Ascending aorta (tissue), 2 donors: Measurements from ENCODE around the gene PPFIA2. TPM values are rescaled to one million over a fixed set of nuclear protein-coding genes. Genes with fewer than 3 reads are reported as not detected.

Source experiments
- DNase-seq, 2 donors: peaks; one replicate each; pipeline ENCODE4 v3.0.0-alpha.2; 2019; ENCODE audit warnings: low spot score in 2 of 2
- H3K27ac ChIP-seq, 2 donors: fragments of 200-600 bp; sonication (generic); one replicate each; pipeline ENCODE4 v1.5.1; 2016 to 2017; ENCODE audit warnings: mild to moderate bottlenecking in 1 of 2
- H3K27me3 ChIP-seq: fragments of 200-600 bp; sonication (generic); one replicate; pipeline ENCODE4 v1.5.1; 2017
- H3K36me3 ChIP-seq, 2 donors: fragments of 200-600 bp; sonication (generic); one replicate each; pipeline ENCODE4 v1.5.1; 2016
- H3K4me1 ChIP-seq, 2 donors: fragments of 200-600 bp; sonication (generic); one replicate each; pipeline ENCODE4 v1.5.1; 2016 to 2017; ENCODE audit warnings: mild to moderate bottlenecking in 1 of 2
- H3K4me3 ChIP-seq, 2 donors: fragments of 200-600 bp; sonication (generic); one replicate each; pipeline ENCODE4 v1.5.1; 2016 to 2017; ENCODE audit warnings: mild to moderate bottlenecking in 1 of 2
- H3K9me3 ChIP-seq, 2 donors: fragments of 200-600 bp; sonication (generic); one replicate each; pipeline ENCODE4 v1.5.1; 2016
- CTCF ChIP-seq, 3 experiments: fragments of 200-600 bp in 2 of 3; fragments of 450-650 bp in 1 of 3; sonication (generic) in 2 of 3; IDR thresholded peaks; one replicate each; pipeline ENCODE4 v1.5.1; 2016 to 2019; ENCODE audit warnings: antibody characterized with exemption in 3 of 3, mild to moderate bottlenecking in 1 of 3, moderate library complexity in 1 of 3
- intact Hi-C: fragments of 100-400 bp; cut with DNase I; formaldehyde crosslinking; loops from one replicate; pipeline ENCODE4 v1.15.1; 2023
- total RNA-seq: library from RNA; depleted of rRNA; stranded (reverse); fragments of >200 nt; gene quantifications from one replicate; pipeline ENCODE4 v1.1.0, GENCODE V29; 2016

Gene PPFIA2
- total RNA-seq, 1 donor from 2014 or later: 15.0 TPM

GRCh38 chr12:81257947-81258551, 501.1 kb downstream of the PPFIA2 start:
- no peak overlapping the region for H3K27ac ChIP-seq
- DNase-seq: no peak
- no peaks in the 10 kb centered on the region for H3K4me1 ChIP-seq
- H3K9me3 ChIP-seq: no peaks in the 10 kb centered on the region
- intact Hi-C loops: no loop called here
- peak in 2 of 3 experiments; percentile 9 to 58 for TF ChIP-seq CTCF (IDR thresholded peaks at IDR 0.05)
- H3K27me3 ChIP-seq: no peaks in the 10 kb centered on the region
- H3K36me3 ChIP-seq: no peaks in the 10 kb centered on the region
- no peak overlapping the region for H3K4me3 ChIP-seq

DNA sequence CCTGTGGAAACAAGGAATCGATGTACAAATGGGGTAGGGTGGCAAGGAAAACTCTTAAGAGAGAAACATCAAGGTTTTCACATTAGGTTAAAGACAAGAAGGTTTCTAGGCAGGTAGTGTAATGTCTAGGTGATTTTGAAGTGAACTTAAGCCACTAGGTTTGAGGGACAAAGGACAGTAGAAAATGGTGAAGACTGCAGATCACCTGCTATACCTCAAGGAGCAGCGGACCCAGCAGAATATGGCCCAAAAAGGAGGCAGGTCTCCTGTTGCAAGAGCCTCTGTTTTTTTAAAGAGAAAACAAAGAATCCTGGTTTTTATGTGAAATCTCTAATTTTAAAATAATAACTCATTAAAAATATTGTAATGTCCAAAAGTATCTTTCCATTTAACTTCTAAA, 503.2 kb downstream of the PPFIA2 start:
- no peaks in the 10 kb centered on the region for H3K36me3 ChIP-seq
- H3K27ac ChIP-seq: no peak overlapping the region
- no peak for DNase-seq
- H3K4me1 ChIP-seq: no peaks in the 10 kb centered on the region
- no peaks in the 10 kb centered on the region for H3K27me3 ChIP-seq
- intact Hi-C loops: no loop called here
- no peaks in the 10 kb centered on the region for H3K9me3 ChIP-seq
- H3K4me3 ChIP-seq: no peak overlapping the region
- TF ChIP-seq CTCF (IDR thresholded peaks at IDR 0.05): no peak

DNA sequence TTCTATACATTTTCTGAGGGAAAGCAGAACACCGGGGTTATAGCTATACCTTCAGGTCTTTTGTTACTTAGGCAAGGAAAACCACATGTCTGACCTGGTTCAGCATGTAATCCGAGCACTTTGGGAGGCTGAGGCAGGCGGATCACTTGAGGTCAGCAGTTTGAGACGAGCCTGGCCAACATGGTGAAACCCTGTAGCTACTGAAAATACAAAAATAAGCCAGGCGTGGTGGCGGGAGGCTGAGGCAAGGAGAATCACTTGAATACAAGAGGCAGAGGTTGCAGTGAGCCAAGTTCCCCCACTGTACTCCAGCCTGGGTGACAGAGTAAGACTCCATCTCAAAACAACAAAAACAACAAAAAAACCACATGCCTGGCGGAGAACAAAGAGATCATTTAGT, 503.7 kb downstream of the PPFIA2 start:
- H3K9me3 ChIP-seq: no peaks in the 10 kb centered on the region
- TF ChIP-seq CTCF (IDR thresholded peaks at IDR 0.05): no peak
- no peaks in the 10 kb centered on the region for H3K4me1 ChIP-seq
- DNase-seq: no peak
- H3K4me3 ChIP-seq: no peak overlapping the region
- H3K27me3 ChIP-seq: no peaks in the 10 kb centered on the region
- H3K36me3 ChIP-seq: no peaks in the 10 kb centered on the region
- intact Hi-C loops: no loop called here
- no peak overlapping the region for H3K27ac ChIP-seq

DNA sequence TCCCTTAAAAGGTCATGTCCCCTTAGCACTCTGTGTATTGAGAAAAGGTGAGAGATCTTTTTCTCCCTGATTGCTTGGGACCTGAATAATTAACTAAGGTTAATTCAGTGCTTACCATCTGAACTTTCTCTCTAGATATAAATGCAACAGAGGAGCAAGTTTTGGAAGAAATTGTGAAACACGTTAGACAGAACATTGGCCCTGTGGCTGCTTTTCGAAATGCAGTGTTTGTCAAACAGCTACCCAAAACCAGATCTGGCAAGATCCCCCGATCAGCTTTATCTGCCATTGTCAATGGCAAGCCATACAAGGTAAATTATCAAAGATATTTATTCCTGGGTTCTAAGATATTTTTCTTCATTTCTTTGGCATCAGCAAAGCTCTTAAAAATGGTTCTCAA, 505.8 kb downstream of the PPFIA2 start:
- no peak for DNase-seq
- Histone ChIP-seq H3K27ac (no peak overlapping the region), H3K4me1 (no peaks in the 10 kb centered on the region), H3K27me3 (no peaks in the 10 kb centered on the region), H3K4me3 (no peak overlapping the region), H3K36me3 (no peaks in the 10 kb centered on the region), H3K9me3 (no peaks in the 10 kb centered on the region)
- TF ChIP-seq CTCF (IDR thresholded peaks at IDR 0.05): no peak
- intact Hi-C loops: no loop called here

GRCh38 chr12:81252228-81252627, 506.9 kb downstream of the PPFIA2 start:
- intact Hi-C loops: no loop called here
- H3K36me3 ChIP-seq: no peaks in the 10 kb centered on the region
- H3K27me3 ChIP-seq: no peaks in the 10 kb centered on the region
- TF ChIP-seq CTCF (IDR thresholded peaks at IDR 0.05): no peak
- H3K27ac ChIP-seq: no peak overlapping the region
- no peak overlapping the region for H3K4me3 ChIP-seq
- H3K4me1 ChIP-seq: no peaks in the 10 kb centered on the region
- no peaks in the 10 kb centered on the region for H3K9me3 ChIP-seq
- DNase-seq: no peak

DNA sequence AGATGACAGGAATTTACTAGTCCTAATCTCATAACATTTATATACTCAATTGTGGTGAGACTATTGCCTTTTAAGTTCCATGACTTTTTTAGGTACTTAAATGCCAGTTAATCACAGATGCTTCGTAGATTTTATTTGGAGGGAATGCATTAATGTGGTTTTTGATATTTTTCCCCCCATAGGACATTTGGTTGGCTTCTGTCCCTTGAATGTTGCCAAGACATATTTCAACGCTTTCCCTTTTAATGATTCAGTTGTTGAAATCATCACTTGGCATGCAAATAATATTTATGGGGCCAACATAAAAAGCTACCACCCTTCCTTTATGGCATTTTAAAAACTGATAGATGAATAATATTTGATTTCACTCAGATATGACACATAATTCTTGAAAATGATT, 509.2 kb downstream of the PPFIA2 start:
- no peak for TF ChIP-seq CTCF (IDR thresholded peaks at IDR 0.05)

More for the DNA sequence above, 509.2 kb downstream of the PPFIA2 start:
- Histone ChIP-seq H3K27ac (no peak overlapping the region), H3K9me3 (no peaks in the 10 kb centered on the region), H3K27me3 (no peaks in the 10 kb centered on the region), H3K4me1 (no peaks in the 10 kb centered on the region), H3K4me3 (no peak overlapping the region), H3K36me3 (no peaks in the 10 kb centered on the region)
- intact Hi-C loops: no loop called here
- DNase-seq: no peak
